ENCODE results near the gene EN2. TPM values are rescaled to one million over a fixed set of nuclear protein-coding genes. Genes with fewer than 3 reads are reported as not detected.

The EN2 gene
- total and polyA plus RNA-seq, 2 experiments from 2014 or later, result 0.24 TPM; not detected in 1

- H3K4me2 ChIP-seq, result no peak overlapping the region
- no peaks in the 10 kb centered on the region for H3K9me3 ChIP-seq (ENCODE audit: low read depth)
- no peaks in the 10 kb centered on the region for H3K79me2 ChIP-seq
- H3K36me3 ChIP-seq (replicated peaks; ENCODE audit: insufficient read depth, low read depth), result no peaks in the 10 kb centered on the region
- WGBS (ENCODE audit: low lambda C conversion rate, missing lambda C conversion rate), result 91% methylated on average over 16 of the region's 16 CpGs
- no peaks in the 10 kb centered on the region for H3K4me1 ChIP-seq (ENCODE audit: insufficient read depth)
- no peaks in the 10 kb centered on the region for H4K20me1 ChIP-seq (ENCODE audit: insufficient read depth, poor library complexity, severe bottlenecking)
- H3K27me3 ChIP-seq, result peaks cover 13% of the 10 kb centered on the region
- no peak overlapping the region for H2AFZ ChIP-seq
- TF ChIP-seq, protein P1, sequence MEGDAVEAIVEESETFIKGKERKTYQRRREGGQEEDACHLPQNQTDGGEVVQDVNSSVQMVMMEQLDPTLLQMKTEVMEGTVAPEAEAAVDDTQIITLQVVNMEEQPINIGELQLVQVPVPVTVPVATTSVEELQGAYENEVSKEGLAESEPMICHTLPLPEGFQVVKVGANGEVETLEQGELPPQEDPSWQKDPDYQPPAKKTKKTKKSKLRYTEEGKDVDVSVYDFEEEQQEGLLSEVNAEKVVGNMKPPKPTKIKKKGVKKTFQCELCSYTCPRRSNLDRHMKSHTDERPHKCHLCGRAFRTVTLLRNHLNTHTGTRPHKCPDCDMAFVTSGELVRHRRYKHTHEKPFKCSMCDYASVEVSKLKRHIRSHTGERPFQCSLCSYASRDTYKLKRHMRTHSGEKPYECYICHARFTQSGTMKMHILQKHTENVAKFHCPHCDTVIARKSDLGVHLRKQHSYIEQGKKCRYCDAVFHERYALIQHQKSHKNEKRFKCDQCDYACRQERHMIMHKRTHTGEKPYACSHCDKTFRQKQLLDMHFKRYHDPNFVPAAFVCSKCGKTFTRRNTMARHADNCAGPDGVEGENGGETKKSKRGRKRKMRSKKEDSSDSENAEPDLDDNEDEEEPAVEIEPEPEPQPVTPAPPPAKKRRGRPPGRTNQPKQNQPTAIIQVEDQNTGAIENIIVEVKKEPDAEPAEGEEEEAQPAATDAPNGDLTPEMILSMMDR (IDR thresholded peaks at IDR 0.05; ENCODE audit: poor library complexity), result no peak
- no peak for TF ChIP-seq EZH2 (IDR thresholded peaks at IDR 0.05; ENCODE audit: borderline replicate concordance)
- TF ChIP-seq EZH2phosphoT487 (IDR thresholded peaks at IDR 0.05; ENCODE audit: low read depth, severe bottlenecking, unreplicated experiment), result no peak
- no peak overlapping the region for H3K27ac ChIP-seq
- H3K9me2 ChIP-seq (replicated peaks; ENCODE audit: insufficient read depth), result no peaks in the 10 kb centered on the region
- H3K4me3 ChIP-seq, result no peak overlapping the region
- DNase-seq (ENCODE audit: low spot score), result no peak
These were observed 38.8 kb upstream of the EN2 start for GRCh38 chr7:155418941-155419755.

DNA sequence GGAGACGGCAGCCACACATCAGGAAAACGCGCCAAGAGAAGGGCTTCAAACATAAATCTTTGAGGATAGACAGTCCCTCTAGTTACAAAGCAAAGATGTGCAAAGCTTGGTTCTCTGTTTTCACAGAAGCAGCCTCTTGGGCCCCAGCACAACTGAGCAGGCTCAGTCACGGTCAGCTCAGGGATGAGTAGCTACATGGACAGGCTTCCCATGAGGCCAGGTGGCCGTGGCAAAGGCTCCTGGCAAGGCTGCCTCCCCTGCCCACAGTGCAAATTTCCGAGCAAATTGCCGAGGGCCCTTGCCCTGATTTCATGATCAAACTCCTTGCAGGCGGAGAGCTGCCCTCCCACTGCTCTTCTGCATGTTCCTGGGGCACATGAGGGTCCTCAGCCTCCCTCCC lies 37.8 kb upstream of the EN2 start:
- H2AFZ ChIP-seq, result no peak overlapping the region
- H3K4me3 ChIP-seq, result no peak overlapping the region
- no peaks in the 10 kb centered on the region for H3K9me3 ChIP-seq (ENCODE audit: low read depth)
- H3K27me3 ChIP-seq, result peaks cover 13% of the 10 kb centered on the region
- H3K36me3 ChIP-seq (replicated peaks; ENCODE audit: insufficient read depth, low read depth), result no peaks in the 10 kb centered on the region
- H3K79me2 ChIP-seq, result no peaks in the 10 kb centered on the region
- no peaks in the 10 kb centered on the region for H3K4me1 ChIP-seq (ENCODE audit: insufficient read depth)
- DNase-seq (ENCODE audit: low spot score), result no peak
- no peak for TF ChIP-seq EZH2phosphoT487 (IDR thresholded peaks at IDR 0.05; ENCODE audit: low read depth, severe bottlenecking, unreplicated experiment)
- TF ChIP-seq, protein P1 (IDR thresholded peaks at IDR 0.05; ENCODE audit: poor library complexity), result no peak
- TF ChIP-seq EZH2 (IDR thresholded peaks at IDR 0.05; ENCODE audit: borderline replicate concordance), result no peak
- H4K20me1 ChIP-seq (ENCODE audit: insufficient read depth, poor library complexity, severe bottlenecking), result no peaks in the 10 kb centered on the region
- H3K4me2 ChIP-seq, result no peak overlapping the region
- 87% methylated on average over 8 of the region's 8 CpGs for WGBS (ENCODE audit: low lambda C conversion rate, missing lambda C conversion rate)
- no peak overlapping the region for H3K27ac ChIP-seq
- no peaks in the 10 kb centered on the region for H3K9me2 ChIP-seq (replicated peaks; ENCODE audit: insufficient read depth)

DNA sequence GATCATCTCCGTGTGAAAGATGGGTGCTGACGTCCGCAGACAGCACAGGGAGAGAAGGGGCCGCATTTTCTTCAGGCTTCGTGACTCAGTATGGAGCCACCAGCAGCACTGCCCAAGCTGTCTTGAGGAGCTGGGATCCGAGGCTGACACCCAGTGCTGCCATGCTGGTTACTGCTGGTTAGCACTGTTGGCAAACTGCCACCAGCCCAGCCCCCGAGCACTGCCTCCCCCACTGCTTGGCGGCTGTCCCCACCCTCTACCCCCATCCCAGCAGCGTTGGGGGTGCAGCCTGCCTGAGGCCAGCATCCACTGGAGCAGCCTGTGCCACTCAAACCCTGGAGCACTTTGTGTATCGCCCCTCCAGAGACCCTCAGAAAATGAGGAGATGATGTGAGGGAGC lies 35.8 kb upstream of the EN2 start:
- H3K27me3 ChIP-seq, result peaks cover 27% of the 10 kb centered on the region

More for the DNA sequence above, 35.8 kb upstream of the EN2 start:
- Histone ChIP-seq H3K9me3 (ENCODE audit: low read depth) (no peaks in the 10 kb centered on the region), H3K4me1 (ENCODE audit: insufficient read depth) (no peaks in the 10 kb centered on the region), H4K20me1 (ENCODE audit: insufficient read depth, poor library complexity, severe bottlenecking) (no peaks in the 10 kb centered on the region), H3K4me3 (no peak overlapping the region), H3K9me2 (replicated peaks; ENCODE audit: insufficient read depth) (no peaks in the 10 kb centered on the region), H2AFZ (no peak overlapping the region), H3K4me2 (no peak overlapping the region), H3K36me3 (replicated peaks; ENCODE audit: insufficient read depth, low read depth) (no peaks in the 10 kb centered on the region), H3K27ac (no peak overlapping the region), H3K79me2 (no peaks in the 10 kb centered on the region)
- no peak for DNase-seq (ENCODE audit: low spot score)
- TF ChIP-seq EZH2phosphoT487 (IDR thresholded peaks at IDR 0.05; ENCODE audit: low read depth, severe bottlenecking, unreplicated experiment), result no peak
- TF ChIP-seq EZH2 (IDR thresholded peaks at IDR 0.05; ENCODE audit: borderline replicate concordance), result no peak
- TF ChIP-seq, protein P1 (IDR thresholded peaks at IDR 0.05; ENCODE audit: poor library complexity), result no peak
- WGBS (ENCODE audit: low lambda C conversion rate, missing lambda C conversion rate), result 76% methylated on average over 10 of the region's 10 CpGs

Measured in hepatocyte (in vitro differentiated cells).